Stimulated activated CD4-positive, alpha-beta T cell treated with anti-CD3 and anti-CD28 coated beads, Interleukin-1b, Interleukin-23, amount 100 ng/mL, for 24 hours (primary cell): ENCODE results near the gene PPM1L.

Experiments used
- DNase-seq, 4 experiments: peaks; one replicate each; pipeline ENCODE4 v3.0.0-alpha.2; 2020; ENCODE audit warnings: low read depth in 4 of 4, low spot score in 1 of 4

The PPM1L gene

DNA sequence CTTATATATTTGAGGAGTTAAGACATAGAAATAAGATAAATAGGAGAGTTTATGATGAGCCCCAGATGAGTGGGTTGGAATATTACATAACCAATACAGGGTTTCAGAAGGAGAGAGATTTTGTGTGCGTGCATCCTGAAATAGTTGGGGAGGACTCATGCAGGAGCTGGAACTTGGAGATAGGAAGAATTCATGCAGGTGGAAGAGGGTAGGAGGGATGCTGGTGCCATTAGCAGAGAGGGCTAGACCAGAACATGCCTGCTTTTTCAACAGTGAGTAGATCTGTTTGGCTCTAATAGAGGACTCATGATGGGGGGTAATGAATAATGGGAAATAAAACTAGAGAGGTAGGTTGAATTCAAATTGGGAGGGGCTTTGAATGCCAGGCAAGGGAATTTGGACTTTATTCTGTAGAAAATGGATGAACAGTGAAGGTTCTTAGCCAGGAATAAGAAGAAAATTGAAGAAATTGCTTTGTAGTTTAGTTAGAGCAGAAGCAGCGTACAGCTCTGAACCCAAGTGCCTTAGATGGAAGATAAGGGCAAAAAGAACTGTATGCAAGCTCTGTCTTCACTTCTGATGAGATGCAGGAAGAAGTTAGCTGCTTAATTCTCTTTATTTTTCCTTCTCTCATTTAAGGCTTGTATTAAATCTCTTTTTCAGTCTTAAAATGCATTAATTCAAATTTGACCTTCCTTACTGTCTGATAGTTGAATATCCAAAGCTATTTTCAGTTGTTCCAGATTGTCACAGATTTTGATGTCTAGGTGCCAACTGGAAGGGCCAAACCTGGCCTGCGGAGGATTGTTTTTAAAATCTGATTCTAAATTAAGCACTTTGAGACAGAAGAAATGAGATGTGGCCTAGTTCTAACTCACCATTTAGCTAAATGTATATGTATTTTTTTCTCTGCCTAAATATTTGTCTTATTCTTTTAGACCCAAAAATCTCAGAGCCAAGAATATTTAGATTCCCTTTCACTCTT, 86.3 kb downstream of the PPM1L start:
- no peak for DNase-seq

DNA sequence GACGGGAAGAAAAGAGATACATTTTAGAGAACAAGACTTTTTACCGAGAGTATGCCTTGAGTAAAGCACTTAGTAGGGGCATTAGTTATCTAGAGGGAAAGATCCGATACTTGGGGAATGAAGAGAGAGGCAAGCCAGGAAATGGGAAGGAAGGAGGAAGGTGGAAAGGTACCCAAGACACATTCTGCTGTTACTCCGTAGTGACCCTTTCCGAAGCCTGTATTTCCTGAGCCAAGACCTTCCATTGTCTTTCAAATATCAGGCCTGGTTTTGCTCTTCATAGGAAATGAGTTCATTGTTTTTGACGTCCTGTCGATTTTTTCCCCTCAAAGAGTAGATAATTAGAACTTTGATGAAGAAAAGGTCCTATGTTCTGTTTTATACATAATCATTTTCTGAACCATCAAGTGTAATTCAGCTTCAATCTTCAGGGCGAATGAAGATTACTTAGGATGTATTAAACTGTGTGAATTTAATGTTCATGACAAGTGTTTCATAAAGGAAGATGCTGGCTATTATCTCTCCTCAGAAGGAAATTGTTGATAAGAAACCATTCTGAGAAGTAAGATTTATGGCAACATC, 95.7 kb downstream of the PPM1L start:
- DNase-seq, result no peak

DNA sequence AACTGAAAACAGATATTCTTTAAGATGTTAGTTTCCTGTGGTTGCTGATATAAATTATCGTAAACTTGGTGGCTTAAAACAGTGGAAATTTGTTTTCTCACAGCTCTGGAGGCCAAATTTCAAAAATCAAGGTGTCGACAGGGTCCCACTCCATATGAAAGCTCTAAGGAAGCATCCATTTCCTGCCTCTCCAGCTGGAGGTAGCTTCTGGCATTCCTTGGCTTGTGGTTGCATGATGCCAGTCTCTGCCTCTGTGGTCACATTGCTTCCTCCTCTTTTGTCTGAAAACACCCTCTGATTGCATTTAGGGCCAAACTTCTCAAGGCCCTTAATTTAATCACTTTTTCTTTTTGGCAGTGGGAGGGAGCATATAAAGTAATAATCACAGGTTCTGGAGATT, 96.8 kb downstream of the PPM1L start:
- DNase-seq, result no peak

DNA sequence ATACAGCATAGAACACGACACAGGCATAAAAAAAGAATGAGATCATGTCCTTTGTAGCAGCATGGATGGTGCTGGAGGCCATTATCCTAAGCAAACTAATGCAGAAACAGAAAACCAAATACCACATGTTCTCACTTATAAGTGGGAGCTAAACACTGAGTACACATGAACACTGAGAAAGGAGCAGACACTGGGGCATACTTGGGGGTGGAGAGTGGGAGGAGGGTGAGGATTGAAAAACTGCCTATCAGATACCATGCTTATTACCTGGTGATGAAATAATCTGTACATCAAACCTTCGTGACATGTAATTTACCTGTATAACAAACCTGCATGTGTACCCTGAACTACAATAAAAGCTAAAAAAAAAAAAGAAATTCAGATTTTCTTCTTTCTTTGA, 100.4 kb downstream of the PPM1L start:
- no peak for DNase-seq

DNA sequence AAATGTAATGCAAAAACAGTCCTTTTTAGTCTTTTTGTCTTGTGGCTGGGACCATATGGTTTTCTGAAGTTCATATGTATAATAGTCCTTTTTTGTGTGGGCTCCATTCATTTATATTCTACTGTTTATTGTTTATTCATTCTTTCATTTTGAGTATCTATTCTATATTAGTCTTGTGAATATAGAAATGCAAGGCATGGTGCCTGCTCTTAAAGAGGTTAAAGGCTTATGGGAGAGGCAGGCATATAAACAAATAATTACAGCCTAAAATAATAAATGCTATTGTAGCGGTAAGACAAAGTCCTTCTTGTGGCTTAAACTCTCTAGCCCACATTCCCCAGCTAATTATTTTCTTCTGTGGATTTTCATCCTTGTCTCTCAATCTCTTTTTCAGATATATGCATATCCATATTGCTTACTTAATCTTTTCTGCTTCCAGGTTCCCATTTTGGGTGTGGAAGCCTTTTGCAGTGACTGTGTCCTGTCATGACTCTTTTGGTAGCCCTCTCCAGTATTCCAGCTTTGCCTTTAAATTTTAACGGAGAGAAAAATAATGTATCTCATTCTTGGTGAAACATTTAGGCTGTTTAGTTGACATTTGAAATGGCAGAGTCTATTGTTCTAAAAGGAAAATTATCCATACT, 101.6 kb downstream of the PPM1L start:
- DNase-seq, result no peak

DNA sequence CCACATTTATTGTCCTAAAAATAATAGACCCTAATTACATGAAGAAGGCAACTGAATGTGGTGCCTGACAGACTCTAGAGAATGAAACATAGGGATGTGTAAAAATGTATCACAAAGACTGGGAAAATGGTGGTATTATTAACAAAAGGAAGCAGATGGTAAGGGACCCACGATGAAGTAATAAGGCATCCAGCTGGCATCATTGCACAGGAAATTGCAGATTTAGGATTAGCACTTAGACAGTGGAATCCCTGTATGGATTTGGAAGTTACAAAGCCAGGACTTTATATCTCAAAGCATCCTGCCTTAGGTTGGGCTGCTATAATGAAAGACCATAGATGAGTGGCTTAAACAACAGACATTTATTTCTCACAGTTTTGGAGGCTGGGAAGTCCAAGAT, 104.3 kb downstream of the PPM1L start:
- DNase-seq, result no peak

DNA sequence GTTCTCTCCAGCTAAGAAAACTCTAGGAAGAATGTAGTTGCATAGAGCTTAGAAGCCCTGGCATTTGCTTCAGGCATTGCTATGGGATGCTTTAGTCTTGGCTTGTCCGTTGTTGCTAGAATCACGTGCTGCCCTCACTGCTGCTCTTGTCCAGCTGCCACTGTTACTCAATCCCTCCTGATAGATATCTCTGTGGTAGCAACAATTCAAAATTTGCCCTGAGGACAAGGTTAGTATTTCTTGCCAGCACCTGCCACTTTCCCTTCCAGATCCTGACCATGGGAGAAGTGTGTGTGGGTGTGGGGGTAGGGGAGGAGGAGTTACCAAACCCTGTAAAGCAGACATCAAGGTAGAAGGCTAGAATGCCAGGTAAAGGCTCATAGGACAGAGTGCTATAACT, 113.8 kb downstream of the PPM1L start:
- DNase-seq, result no peak

DNA sequence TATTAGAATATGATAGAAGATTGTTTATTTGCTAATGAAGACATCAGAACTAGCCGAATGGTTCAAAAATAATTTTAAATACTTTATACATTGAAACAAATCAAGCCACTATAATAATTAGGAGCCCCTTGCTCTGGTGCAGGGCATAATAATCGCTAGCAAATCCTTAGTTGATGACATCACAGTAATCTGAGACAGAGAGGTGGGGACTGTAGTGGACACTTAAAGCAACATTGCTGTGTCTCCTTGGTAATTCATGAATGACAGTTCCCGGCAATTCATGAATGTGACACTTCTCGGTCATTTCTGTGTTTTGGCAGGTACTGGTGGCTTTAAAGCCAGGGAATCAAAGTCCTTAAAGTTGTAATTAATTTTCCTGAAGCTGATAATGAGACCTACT, 114.3 kb downstream of the PPM1L start:
- no peak for DNase-seq

DNA sequence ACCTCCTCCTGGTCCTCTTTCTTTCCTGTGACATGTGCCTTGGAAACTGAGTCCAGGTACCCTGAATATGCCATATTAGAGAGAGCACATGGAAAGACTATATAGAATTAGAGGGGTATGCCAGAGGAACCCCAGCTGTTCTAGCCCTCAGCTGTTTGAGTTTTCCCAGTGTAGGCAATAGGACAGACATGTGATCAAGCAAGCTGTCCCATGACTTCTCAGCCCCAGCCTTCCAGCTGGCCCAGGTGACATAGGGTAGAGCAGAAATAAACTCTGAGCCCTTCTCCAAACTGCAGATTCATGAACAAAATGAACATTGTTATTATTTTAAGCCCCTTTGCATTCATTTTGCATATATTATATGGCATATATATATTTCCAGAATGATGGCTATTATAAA, 118.7 kb downstream of the PPM1L start:
- no peak for DNase-seq

DNA sequence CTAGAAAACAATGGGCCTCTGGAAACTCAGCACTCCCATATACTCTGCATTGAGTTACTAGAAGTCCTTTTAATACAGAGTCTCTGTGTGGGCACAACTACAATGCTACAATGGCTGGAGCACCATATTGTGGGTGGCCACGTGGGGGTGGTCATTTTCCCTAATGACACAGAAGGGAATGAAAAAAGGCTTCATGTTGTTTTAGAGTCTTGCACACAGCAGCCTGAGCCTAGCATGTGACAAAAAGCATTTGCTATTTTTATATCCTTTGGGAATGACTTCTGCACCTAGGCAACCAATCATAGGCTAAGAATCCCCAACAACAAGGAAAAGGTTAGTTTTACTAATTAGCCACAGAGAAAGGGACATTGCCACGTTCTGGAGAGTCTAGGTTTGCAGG, 120.6 kb downstream of the PPM1L start:
- no peak for DNase-seq

DNA sequence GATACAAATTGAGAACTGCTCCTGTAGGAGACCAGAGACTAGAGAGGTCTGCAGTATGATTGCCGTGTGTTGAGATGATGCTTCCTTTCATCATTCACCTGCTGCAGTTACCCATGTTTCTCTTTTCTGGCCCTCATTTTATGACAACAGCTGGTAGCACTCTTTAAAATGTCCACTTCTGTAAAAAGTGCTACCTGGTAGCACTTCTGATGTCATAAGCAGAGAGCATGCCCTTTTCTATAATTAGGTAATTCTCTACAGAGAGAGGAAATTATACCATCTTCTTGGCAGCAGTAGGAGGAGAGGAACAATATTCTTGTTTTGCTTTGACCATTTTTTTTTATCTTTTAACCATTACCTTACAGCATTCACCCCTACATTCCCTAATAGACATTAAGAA, 123.8 kb downstream of the PPM1L start:
- no peak for DNase-seq

DNA sequence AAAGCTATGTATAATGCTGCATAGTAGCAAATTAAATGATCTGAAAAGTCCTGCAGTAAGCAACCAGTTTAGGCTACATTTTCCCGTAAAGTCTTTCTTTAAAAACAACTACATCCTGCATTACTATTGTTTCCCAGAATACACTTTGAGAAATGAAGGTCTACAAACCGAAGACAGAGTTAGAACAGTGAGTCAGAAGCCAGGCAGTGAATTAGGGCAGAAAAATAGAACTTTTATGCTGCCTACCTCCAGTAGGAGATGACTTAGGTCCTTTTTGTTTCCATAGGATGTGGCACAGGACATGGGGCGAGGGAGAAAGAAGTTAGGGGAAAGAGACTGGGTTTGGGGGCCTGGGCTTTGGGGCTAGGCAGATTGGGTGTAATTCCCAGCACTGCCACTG, 127.3 kb downstream of the PPM1L start:
- no peak for DNase-seq

DNA sequence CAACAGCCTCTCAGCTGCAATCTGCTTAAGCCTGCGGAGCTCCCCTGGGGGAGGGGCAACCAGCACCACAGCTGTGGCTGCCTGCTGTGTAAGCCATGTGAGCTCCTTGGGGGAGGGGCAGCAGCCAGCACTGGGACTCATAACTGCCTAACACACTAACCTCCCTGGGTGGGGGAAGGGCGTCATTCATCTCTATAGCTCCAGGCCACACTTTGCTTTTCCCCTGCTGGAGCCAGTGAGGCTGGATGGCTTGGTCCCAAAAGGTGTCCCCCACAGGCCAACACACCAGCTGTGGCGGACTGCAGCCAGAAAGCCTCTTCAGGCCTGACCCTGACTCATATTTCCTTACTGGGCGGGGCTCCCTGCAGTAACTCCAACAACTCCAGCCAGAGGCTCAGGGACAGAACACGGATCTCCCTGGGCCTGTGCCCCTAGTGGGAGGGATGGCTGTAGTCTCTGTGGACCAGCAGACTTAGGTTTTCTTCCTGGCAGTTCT, 129.8 kb downstream of the PPM1L start:
- DNase-seq, result no peak

DNA sequence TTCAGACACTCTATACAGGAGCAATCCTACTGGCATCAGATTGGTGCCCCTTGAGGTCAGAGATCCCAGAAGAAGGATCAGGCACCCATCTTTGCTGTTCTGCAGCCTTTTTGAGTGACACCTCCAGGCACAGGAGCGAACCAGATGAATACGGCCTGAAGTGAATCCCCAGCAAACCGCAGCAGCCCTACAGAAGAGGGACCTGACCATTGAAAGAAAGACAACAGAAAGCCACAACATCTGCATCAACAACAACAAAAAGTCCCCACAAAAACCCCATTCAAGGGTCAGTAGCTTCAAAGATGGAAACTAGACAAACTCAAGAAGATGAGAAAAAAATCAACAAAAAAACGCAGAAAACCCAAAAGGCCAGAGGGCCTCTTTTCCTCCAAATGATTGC, 130.4 kb downstream of the PPM1L start:
- DNase-seq, result no peak

DNA sequence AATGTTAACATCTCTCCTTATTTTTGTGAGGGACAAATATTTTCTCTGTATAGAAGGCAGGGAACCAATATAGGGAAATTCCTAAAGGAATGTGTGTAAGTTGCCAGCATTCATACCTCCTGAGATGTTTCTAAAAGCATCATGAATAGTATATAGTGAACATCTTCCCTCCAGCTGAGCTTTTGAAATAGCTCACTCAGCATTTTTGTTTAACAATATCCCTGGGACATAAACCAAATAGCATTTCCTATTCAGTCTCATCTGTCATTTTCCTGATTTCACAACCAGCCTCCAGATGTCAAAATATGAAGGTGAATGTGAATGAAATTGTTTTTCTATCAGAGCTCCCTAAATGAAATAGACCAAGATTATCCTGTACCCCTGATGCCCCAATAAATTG, 137.2 kb downstream of the PPM1L start:
- DNase-seq, result no peak

DNA sequence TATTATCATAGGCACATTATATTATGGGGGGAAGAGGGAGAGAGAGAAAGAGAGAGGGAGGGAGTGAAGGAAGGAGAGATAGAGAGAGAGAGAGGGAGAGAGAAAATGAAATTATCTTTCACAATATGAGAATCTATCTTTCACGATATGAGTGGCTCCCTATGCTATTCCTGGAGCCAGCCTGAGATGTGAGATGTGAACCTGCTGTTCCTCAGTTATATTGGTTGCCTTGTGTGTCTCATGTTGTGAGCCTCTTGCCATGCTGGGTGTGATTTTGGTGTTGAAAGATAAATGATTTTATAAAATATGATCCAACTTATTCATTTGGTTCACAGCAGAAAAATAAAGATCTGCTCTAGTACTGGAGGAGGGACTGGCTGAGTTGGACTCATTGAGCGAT, 148.7 kb downstream of the PPM1L start:
- DNase-seq, result no peak

DNA sequence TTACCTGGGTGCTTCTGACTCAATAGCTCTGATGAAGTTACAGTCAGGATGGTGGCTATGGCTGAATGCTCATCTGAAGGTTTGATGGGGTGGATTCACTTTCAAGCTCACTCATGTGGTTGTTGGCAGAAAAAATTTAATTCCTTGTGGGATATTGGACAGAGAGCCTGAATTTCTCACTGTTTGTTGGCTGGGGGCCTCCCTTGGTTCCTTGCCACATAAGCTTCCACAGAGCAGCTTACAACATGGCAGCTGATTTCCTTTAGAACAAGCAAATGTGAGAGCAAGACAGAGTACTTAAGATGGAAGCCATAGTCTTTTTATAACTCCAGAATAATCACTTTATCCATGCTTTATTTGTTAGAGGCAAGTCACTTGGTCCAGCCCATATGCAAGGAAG, 150.6 kb downstream of the PPM1L start:
- no peak for DNase-seq

DNA sequence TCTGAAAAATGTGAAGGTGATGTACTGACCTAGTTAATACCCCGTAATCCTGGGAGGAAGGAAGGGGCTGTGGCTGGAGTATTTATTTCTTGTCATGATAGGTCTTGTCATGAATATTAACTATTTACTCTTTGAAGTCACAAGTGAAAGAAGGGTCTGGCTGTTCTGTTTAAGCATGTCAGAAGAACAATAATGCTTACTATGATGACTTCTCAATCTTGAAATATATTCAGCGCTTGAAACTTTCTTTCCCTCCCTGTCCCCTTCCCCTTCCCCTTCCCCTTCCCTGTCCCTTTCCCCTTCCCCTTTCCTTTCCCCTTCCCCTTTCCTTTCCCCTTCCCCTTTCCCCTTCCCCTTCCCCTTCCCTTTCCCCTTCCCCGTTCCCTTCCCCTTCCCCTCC, 153.9 kb downstream of the PPM1L start:
- DNase-seq, result no peak

DNA sequence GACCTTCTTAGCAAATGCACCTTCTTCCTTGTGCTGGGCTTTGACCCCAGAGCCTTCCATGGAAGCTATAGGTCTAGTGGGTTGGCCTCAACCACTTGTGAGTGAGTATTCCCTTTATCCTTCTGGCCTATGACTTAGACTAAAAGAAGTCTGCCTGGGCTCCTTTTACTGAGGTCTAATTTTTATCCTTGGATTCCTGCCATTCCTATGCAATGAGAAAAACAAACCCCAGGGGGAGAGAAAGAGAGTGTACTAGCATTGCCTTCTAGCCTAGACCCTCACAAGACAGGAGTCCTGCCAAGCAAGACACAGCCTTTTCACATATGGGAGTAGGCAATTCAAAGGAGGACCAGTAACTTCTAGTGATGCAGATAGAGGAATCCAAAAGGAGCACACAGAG, 155.4 kb downstream of the PPM1L start:
- DNase-seq, result no peak

DNA sequence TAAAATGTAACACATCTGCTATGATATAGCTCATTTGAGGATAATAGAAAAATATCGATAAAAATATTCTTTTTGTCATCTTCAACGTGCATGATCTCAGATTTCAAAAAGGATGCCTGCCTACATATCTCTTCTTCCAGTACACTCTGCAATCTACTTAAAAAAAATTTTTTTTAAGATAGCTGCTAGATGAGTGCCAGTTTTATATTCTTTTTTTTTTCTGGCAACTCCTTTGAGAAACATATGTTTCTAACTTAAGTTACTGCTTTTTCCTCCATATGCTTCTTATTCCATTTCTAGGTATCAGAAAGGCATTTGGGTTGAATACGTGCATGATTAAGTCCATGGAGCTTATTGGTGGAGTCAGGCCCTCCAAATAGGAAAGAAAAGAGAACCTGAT, 160.4 kb downstream of the PPM1L start:
- DNase-seq, result no peak

DNA sequence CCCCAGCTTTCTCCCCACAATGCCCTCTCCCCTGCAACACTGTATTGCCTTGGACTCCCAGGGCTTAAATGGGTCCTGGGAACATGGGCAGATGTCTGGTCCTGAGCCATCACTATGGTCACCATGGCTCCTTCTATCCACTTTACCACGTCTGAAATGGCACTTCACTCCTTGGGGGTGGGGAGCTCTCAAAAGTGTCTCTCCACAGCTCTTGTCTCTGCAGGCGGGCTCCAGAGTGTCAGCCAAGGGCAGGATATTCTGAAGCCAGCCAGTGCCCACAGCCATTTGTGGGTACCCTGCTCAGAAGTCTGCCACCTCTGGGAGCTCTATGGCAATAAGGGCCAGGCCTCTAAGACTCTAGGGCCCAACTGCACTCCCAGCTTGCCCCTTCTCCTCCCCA, 163.9 kb downstream of the PPM1L start:
- DNase-seq, result no peak

DNA sequence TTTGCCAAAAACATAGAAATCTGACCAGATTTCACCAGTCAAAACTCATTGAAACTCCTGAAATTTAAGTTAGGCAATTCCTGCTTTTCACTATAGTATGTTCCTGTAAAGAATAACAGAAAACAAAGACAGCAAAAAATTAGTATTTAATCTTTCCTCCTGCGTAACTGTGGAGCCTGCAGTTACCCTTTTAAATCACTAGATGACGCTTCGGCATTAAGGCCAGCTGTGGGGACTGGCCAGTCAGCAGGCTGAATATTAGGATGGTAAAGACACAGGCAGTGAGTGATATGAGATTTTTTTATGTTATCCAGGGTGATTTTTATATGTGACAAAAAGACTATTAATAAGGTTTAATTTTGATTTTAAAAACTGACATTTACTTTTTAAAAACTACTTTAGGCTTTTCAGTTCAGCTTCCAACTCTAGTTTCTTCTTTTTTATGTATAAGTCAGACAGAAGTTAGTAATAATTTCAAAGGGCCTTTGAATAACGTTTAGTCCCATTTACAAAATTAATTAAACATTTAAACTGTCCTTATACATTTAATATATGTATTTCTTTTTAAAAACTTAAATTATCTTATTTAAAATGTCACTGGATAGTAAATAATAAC, 165.1 kb downstream of the PPM1L start:
- DNase-seq, result no peak
